Stimulated activated CD4-positive, alpha-beta T cell treated with anti-CD3 and anti-CD28 coated beads, Interleukin-4, amount 100 ng/mL, for 24 hours (primary cell): Measurements from ENCODE around the gene MARK1.

Experiments used
- DNase-seq: peaks from one replicate; pipeline ENCODE4 v3.0.0-alpha.2; 2020

The MARK1 gene

GRCh38 chr1:220527908-220528678 lies at the start of gene MARK1:
Gene MARK1 (plus strand): TSS chr1:220528136. CDS start chr1:220528823, 687 bp downstream.
- DNase-seq: no peak

- no peak for DNase-seq
These were observed 44.2 kb upstream of the MARK1 start for GRCh38 chr1:220483700-220484099.

- DNase-seq: no peak
These were observed 43.8 kb upstream of the MARK1 start for GRCh38 chr1:220484135-220484534.

GRCh38 chr1:220485131-220485530 lies 42.8 kb upstream of the MARK1 start:
- no peak for DNase-seq

- no peak for DNase-seq
These were observed 42.1 kb upstream of the MARK1 start for GRCh38 chr1:220485791-220486190.

- peak; percentile 4 for DNase-seq
These were observed 40.6 kb upstream of the MARK1 start for GRCh38 chr1:220487297-220487820.

GRCh38 chr1:220491891-220492290 lies 36.0 kb upstream of the MARK1 start:
- DNase-seq: no peak

- no peak for DNase-seq
These were observed 30.6 kb upstream of the MARK1 start for GRCh38 chr1:220497220-220497947.

- DNase-seq: no peak
These were observed 29.7 kb upstream of the MARK1 start for GRCh38 chr1:220498188-220498587.

GRCh38 chr1:220500372-220500771 lies 27.6 kb upstream of the MARK1 start:
- DNase-seq: no peak

GRCh38 chr1:220504329-220504728 lies 23.6 kb upstream of the MARK1 start:
- DNase-seq: no peak

- no peak for DNase-seq
These were observed 20.9 kb upstream of the MARK1 start for GRCh38 chr1:220507085-220507484.

- DNase-seq: no peak
These were observed 16.8 kb upstream of the MARK1 start for GRCh38 chr1:220511179-220511578.

GRCh38 chr1:220511785-220512184 lies 16.2 kb upstream of the MARK1 start:
- DNase-seq: no peak

GRCh38 chr1:220513834-220514233 lies 14.1 kb upstream of the MARK1 start:
- DNase-seq: no peak

- DNase-seq: no peak
These were observed 13.7 kb upstream of the MARK1 start for GRCh38 chr1:220514256-220514655.

GRCh38 chr1:220516014-220516721 lies 11.8 kb upstream of the MARK1 start:
- DNase-seq: no peak

- no peak for DNase-seq
These were observed 11.3 kb upstream of the MARK1 start for GRCh38 chr1:220516722-220517042.

GRCh38 chr1:220521778-220522177 lies 6.2 kb upstream of the MARK1 start:
- DNase-seq: no peak

- DNase-seq: no peak
These were observed 1.6 kb upstream of the MARK1 start for GRCh38 chr1:220526294-220526693.

GRCh38 chr1:220527279-220527907 lies 543 bp upstream of the MARK1 start:
- DNase-seq: no peak

GRCh38 chr1:220528679-220529501 lies 954 bp downstream of the MARK1 start:
- no peak for DNase-seq
